GM12875 (cell line): Measurements from ENCODE around the gene PIN1.

Experiments used
- H3K4me3 ChIP-seq: one replicate; pipeline ENCODE4 v1.5.1; 2011; ENCODE audit warnings: low read depth, low read length, control low read depth
- TF ChIP-seq, protein P1 (sequence below): IDR thresholded peaks from 2 replicates; pipeline ENCODE4 v1.5.1; 2011; ENCODE audit warnings: low read depth, mild to moderate bottlenecking, control low read depth, inconsistent platforms, low read length, moderate library complexity, borderline replicate concordance; ENCODE audit not compliant: insufficient read depth

The PIN1 gene

DNA sequence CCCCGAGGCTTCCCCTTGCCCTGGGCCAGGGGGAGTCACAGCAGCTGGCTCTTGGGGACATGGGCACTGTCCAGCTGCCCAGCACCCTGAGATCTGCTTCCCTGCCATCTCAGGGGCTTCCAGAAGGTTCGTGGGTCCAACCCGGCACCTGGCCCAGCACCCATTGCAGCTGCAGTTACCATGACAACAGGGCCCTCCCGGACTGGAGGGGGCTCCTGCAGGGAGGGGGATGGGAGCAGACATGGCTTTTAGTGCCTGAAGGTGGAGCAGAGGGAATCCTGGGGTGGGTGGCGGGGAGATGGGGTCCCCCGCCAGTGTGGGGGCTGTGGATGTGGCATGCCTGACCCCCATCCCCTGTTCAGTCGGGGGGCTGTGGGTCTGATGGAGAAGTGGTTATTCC, 14.7 kb downstream of the PIN1 start:
- no peak overlapping the region for H3K4me3 ChIP-seq
- TF ChIP-seq, protein P1, sequence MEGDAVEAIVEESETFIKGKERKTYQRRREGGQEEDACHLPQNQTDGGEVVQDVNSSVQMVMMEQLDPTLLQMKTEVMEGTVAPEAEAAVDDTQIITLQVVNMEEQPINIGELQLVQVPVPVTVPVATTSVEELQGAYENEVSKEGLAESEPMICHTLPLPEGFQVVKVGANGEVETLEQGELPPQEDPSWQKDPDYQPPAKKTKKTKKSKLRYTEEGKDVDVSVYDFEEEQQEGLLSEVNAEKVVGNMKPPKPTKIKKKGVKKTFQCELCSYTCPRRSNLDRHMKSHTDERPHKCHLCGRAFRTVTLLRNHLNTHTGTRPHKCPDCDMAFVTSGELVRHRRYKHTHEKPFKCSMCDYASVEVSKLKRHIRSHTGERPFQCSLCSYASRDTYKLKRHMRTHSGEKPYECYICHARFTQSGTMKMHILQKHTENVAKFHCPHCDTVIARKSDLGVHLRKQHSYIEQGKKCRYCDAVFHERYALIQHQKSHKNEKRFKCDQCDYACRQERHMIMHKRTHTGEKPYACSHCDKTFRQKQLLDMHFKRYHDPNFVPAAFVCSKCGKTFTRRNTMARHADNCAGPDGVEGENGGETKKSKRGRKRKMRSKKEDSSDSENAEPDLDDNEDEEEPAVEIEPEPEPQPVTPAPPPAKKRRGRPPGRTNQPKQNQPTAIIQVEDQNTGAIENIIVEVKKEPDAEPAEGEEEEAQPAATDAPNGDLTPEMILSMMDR = no peak

DNA sequence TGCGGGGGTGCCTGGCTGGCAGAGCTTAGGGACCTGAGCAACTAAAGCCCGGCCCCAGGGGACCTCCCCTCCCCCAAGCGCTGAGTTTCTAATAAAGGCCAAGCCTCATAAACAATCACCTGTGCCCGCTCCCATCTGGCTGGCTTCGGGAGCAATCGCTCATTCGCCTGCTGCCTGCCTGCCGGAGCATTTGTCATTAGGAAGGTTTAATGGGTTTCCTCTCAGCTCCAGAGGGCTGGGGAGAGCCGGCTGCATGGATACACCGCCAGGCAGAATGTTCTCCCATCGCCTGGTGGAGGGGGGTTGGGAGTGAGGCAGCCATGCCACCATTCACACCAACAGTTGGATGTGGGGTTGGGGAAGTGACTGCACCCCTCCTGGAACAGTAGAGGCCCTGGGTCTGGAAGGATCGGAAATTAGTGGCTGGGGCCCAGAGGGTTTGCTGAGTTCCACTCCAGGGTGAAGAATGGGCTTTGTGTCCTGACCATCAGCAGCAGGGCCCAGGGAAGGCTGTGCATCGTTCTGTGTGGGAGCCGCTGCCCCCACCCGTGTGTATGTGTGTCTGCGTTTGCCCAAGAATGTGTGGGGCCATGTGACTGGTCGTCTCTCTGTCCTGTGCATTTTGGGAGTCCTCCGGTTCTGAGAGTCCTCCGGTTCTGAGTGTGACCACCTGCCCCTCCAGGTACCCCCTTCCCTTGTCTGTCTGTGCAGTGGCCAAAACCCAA, 15.3 kb downstream of the PIN1 start:
- TF ChIP-seq, protein P1 = no peak
- no peak overlapping the region for H3K4me3 ChIP-seq

DNA sequence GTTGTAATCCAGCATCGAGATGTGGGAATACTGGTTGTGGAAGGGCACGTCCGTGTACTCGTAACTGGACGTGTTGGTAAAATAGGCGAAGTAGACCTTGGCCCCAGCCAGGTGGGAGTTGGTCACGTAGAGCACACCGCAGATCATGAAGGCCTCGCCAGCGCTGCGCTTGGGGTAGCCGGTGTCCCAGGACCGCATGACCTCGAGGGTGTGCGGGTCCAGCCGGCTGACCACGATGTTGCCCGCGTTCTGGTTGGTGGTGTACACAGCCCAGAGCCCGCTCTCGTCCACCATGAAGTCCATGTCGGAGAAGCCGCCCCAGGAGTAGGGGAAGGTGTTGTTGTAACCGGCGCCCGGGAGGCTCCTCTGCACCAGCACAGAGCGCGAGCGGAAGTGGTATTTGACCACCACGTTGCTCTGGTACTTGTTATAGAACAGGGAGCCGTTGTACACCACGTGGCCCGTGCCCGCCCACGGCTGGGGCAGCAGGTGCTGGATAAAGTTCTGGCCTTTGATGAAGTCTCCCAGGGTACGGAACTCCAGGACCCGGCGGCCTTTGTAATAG, 19.2 kb downstream of the PIN1 start:
- TF ChIP-seq, protein P1 = no peak
- no peak overlapping the region for H3K4me3 ChIP-seq

DNA sequence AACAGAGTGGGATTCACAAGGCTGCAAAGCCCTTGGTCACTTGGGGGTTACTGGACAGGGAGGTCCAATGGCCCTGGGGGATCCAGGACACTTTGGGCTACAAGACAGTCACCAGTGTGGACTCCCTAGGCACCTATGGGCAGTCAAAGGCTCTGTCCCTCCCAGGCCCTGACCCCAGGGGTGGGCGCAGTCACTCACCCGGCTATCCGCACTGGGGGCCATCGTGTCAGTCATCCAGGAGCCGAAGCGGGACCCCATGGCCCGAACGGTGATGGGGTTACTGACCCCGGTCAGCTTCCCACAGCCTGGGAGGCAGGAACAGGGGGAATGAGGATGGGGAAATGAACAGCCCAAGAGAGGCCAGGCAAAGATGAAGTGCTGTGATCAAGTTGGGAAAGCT, 21.5 kb downstream of the PIN1 start:
- no peak overlapping the region for H3K4me3 ChIP-seq
- TF ChIP-seq, protein P1 = no peak

DNA sequence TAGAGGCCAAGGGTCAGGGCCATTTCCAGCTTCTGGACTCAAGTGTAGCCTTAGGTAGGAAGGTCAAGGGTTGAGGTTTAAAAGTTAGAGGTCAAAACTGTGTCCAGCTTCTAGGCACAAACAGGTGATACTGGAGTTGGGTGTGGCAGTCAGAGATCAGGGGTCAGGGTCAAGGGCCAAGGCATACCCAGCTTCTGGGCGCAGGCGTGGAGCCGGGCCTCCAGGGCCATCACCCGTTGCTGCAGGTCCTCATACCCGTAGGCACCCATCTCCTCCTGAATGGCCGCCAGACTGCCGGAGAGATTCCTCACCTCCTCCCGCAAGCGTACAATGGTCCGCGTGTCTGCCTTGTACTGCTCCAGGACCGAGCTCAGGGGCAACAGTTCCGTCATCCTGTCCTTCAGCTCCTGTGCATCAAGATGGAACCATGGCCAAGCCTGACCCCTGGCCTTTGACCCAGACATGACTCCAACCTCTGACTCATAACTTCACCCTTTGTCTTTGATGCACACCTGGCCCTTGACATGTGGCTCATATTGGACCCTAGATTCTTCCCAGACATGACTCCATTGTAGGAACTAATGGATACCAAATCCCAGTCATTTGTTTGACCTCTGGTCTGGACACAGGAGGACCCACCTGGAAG, 22.1 kb downstream of the PIN1 start:
- TF ChIP-seq, protein P1 = no peak
- H3K4me3 ChIP-seq = no peak overlapping the region

DNA sequence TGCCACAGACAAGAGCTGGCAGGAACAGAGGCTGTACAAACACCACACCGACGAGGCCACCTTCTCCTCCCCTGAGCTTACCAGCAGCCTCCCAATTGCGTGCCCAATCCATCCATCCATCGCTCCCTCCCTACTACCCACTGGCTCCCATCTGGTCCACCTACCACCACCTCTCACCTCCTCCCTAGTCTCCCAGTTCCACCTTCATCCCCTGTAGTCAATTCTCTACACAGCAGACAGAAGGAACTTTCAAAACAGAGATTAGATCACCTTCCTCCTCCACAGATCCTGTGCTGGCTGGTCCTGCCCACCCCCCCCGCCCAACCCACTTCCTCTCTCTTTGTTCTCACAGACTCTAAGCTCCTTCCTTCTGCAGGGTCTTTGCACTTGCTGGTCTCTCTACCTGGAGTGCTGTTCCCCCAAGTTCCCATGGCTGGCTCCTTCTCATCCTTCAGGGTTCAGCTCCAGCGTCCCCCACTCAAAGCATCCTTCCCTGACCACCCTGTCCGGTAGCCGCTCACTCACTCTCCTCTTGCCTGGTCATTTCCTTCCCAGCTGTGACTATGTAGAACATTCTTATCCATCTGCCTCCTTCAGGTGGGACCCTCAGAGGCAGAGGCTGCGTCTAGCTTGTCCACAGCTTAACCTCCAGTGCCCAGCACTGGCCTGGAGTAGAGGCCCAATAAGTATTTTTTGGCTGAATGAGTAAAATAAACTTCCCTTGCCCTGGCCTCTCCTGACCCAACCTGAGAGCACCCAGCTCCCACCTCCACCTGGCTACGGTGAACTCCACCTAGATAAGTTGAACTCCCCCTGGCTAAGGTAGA, 23.0 kb downstream of the PIN1 start:
- TF ChIP-seq, protein P1 = no peak
- H3K4me3 ChIP-seq = no peak overlapping the region
